GM23338 (cell line): Measurements from ENCODE around the gene UGP2.

ENCODE experiments used
- EZH2 ChIP-seq: fragments of 200-600 bp; sonication (generic); IDR thresholded peaks from one replicate; pipeline ENCODE4 v1.8.0; 2017; ENCODE audit warnings: antibody characterized with exemption, mild to moderate bottlenecking, low read depth; ENCODE audit not compliant: unreplicated experiment
- EZH2phosphoT487 ChIP-seq: fragments of 200-600 bp; sonication (generic); IDR thresholded peaks from one replicate; pipeline ENCODE4 v1.8.1; 2018; ENCODE audit warnings: antibody characterized with exemption; ENCODE audit not compliant: unreplicated experiment
- POLR2AphosphoS5 ChIP-seq: IDR thresholded peaks from 2 replicates; pipeline ENCODE4 v1.6.1; 2016; ENCODE audit warnings: antibody characterized with exemption, low read depth
- TF ChIP-seq, protein P1 (sequence below), 2 experiments: fragments of 200-600 bp in 1 of 2; sonication (generic) in 1 of 2; conservative IDR thresholded peaks; 2 replicates each; pipeline versions ENCODE4 v1.5.1 to v1.6.1; 2016 to 2017; ENCODE audit warnings: antibody characterized with exemption in 2 of 2, low read depth in 2 of 2, mild to moderate bottlenecking in 2 of 2, moderate library complexity in 1 of 2
- TF ChIP-seq, protein P2 (sequence below): IDR thresholded peaks from 2 replicates; pipeline ENCODE4 v1.6.1; 2016; ENCODE audit warnings: antibody characterized with exemption
- TF ChIP-seq, protein P3 (sequence below): IDR thresholded peaks from one replicate; pipeline ENCODE4 v1.6.1; 2018; ENCODE audit warnings: antibody characterized with exemption; ENCODE audit not compliant: unreplicated experiment

DNA sequence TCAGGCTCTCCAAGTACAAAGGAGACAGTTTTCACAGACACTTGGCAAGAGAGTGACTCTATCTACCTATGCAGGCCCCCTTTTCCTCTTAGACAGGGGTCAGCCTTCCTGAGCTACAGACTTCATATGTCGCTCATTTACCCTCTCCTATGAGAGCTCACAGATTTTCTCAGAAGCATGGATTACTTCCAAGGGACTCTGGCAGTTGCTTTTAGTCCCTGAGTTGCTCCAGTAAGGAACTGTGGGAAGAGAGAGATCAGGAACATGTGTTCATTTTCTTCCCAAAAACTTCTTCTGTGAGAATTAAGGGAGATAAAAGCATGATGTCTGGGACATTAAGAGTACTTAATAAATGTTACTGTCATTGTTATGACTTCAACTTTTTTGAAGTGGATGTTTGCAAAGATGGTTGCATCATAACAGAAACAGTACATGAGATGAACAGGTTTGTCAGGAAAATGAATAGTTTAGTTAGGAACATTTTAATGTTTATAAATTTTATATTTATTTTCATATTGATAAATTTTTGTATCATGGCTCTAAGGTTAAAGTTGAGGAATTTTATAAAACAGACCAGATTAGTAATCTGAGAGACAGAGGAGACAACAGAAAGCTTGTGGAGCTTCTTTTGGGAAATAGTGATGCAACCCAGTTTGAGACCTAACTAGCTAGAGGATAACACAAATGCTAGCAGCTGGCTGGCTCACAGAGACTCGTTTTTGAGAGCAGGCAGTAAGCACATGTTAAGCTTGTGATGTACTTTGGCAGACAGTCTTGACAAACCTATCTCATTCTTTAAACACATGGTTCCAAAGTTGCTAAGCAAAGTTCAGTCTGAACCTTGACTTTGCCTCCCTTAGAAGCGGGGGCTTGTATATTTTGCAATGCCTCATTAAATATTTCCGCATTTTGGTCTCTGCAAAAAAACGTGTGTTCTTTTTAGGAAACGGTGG is 21.7 kb upstream of the UGP2 start:
- TF ChIP-seq POLR2AphosphoS5 (no peak), EZH2phosphoT487 (no peak), EZH2 (no peak)
- TF ChIP-seq, protein P1, sequence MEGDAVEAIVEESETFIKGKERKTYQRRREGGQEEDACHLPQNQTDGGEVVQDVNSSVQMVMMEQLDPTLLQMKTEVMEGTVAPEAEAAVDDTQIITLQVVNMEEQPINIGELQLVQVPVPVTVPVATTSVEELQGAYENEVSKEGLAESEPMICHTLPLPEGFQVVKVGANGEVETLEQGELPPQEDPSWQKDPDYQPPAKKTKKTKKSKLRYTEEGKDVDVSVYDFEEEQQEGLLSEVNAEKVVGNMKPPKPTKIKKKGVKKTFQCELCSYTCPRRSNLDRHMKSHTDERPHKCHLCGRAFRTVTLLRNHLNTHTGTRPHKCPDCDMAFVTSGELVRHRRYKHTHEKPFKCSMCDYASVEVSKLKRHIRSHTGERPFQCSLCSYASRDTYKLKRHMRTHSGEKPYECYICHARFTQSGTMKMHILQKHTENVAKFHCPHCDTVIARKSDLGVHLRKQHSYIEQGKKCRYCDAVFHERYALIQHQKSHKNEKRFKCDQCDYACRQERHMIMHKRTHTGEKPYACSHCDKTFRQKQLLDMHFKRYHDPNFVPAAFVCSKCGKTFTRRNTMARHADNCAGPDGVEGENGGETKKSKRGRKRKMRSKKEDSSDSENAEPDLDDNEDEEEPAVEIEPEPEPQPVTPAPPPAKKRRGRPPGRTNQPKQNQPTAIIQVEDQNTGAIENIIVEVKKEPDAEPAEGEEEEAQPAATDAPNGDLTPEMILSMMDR (conservative IDR thresholded peaks at IDR 0.05; ENCODE audit: low read depth in 2 of 2): no peak
- TF ChIP-seq, protein P2, sequence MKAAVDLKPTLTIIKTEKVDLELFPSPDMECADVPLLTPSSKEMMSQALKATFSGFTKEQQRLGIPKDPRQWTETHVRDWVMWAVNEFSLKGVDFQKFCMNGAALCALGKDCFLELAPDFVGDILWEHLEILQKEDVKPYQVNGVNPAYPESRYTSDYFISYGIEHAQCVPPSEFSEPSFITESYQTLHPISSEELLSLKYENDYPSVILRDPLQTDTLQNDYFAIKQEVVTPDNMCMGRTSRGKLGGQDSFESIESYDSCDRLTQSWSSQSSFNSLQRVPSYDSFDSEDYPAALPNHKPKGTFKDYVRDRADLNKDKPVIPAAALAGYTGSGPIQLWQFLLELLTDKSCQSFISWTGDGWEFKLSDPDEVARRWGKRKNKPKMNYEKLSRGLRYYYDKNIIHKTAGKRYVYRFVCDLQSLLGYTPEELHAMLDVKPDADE: no peak
- TF ChIP-seq, protein P3, sequence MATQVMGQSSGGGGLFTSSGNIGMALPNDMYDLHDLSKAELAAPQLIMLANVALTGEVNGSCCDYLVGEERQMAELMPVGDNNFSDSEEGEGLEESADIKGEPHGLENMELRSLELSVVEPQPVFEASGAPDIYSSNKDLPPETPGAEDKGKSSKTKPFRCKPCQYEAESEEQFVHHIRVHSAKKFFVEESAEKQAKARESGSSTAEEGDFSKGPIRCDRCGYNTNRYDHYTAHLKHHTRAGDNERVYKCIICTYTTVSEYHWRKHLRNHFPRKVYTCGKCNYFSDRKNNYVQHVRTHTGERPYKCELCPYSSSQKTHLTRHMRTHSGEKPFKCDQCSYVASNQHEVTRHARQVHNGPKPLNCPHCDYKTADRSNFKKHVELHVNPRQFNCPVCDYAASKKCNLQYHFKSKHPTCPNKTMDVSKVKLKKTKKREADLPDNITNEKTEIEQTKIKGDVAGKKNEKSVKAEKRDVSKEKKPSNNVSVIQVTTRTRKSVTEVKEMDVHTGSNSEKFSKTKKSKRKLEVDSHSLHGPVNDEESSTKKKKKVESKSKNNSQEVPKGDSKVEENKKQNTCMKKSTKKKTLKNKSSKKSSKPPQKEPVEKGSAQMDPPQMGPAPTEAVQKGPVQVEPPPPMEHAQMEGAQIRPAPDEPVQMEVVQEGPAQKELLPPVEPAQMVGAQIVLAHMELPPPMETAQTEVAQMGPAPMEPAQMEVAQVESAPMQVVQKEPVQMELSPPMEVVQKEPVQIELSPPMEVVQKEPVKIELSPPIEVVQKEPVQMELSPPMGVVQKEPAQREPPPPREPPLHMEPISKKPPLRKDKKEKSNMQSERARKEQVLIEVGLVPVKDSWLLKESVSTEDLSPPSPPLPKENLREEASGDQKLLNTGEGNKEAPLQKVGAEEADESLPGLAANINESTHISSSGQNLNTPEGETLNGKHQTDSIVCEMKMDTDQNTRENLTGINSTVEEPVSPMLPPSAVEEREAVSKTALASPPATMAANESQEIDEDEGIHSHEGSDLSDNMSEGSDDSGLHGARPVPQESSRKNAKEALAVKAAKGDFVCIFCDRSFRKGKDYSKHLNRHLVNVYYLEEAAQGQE: no peak
